Mammary epithelial cell (primary cell): ENCODE results near the gene PRDM2.

Source experiments
- EZH2 ChIP-seq: IDR thresholded peaks from 2 replicates; pipeline ENCODE4 v1.6.1; 2012; ENCODE audit warnings: low read length, inconsistent platforms, borderline replicate concordance
- TF ChIP-seq, protein P1 (sequence below), 2 donors: IDR thresholded peaks in 1 of 2; conservative IDR thresholded peaks in 1 of 2; 2 replicates each; pipeline ENCODE4 v1.5.1; 2011 to 2012; ENCODE audit warnings: inconsistent platforms in 2 of 2, low read length in 2 of 2, mild to moderate bottlenecking in 2 of 2, control low read depth in 1 of 2, low read depth in 1 of 2; ENCODE audit not compliant: insufficient read depth in 1 of 2; ENCODE audit errors: extremely low read depth in 1 of 2

DNA sequence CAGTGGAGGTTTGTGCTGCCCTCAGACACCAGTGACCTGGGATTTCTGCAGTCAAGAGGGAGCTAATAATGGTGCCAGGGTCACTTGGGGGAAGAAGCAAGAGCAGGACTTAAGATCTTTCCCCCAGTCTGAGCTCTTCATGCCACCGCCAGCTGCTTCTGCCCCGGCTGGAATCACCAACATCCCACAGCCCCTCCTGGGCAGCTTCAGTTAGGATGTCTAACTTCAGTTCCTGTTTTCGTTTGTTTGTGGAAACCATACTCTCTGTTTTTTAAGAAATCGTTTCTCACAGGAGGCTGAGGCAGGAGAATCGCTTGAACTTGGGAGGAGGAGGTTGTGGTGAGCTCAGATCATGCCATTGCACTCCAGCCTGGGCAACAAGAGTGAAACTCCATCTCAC lies 25.6 kb upstream of the PRDM2 start:
- TF ChIP-seq, protein P1, sequence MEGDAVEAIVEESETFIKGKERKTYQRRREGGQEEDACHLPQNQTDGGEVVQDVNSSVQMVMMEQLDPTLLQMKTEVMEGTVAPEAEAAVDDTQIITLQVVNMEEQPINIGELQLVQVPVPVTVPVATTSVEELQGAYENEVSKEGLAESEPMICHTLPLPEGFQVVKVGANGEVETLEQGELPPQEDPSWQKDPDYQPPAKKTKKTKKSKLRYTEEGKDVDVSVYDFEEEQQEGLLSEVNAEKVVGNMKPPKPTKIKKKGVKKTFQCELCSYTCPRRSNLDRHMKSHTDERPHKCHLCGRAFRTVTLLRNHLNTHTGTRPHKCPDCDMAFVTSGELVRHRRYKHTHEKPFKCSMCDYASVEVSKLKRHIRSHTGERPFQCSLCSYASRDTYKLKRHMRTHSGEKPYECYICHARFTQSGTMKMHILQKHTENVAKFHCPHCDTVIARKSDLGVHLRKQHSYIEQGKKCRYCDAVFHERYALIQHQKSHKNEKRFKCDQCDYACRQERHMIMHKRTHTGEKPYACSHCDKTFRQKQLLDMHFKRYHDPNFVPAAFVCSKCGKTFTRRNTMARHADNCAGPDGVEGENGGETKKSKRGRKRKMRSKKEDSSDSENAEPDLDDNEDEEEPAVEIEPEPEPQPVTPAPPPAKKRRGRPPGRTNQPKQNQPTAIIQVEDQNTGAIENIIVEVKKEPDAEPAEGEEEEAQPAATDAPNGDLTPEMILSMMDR (conservative IDR thresholded peaks at IDR 0.05 in 1 of 2, IDR thresholded peaks at IDR 0.05 in 1 of 2; ENCODE audit: extremely low read depth in 1 of 2, insufficient read depth in 1 of 2, low read depth in 1 of 2, low read length in 2 of 2), result no peak
- TF ChIP-seq EZH2, result no peak
